HG02885 (cell line): ENCODE data around the gene AGBL5.

Source experiments
- ATAC-seq: cut with Tn5 transposase; IDR thresholded peaks from one replicate; pipeline ENCODE4 v1.9.1; 2021; ENCODE audit warnings: mild to moderate bottlenecking; ENCODE audit not compliant: unreplicated experiment, poor library complexity

AGBL5 gene

DNA sequence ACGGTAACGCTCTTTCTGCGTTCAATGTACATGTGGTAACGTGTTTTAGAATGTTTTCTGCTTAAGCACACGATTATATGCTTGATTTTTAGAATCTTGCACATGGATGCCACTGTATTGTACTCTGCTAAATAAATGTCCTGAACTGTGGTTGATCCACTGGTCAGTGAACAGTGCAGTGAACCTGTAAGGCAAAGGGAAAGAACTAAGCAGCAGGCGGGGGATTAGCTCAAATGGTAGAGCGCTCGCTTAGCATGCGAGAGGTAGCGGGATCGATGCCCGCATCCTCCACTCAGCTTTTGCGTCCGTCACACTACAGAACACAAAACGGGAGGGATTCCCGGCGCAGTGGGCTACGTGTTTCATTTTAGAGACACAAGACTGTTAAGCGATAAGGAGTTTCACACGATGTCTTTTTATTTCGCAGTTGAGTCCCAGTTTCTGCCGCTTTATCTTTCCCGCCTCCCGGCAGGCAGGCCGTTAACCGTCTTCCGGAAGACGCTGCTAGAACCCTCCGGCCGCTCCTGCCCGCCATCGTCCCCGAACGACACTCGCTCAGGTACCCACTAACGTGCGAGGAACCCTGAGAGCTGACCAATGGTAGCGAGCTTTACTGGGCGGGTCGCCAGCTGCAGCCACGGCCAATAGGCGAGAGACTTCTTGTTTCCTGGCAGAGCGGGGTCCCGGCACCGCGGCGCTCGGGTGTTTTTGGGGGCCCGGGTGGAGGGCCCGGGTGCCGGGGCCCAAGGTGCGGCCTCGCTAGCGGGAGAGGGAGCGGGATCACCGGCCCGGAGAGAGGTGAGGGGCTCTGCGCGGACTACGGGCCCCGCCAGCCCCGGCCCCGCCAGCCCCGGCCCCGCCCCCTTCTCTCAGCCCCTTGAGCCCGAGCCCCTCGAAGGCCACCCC, at the start of gene AGBL5:
AGBL5 (plus strand) TSS at position 673 of the 906 bp plus-strand sequence. CDS start 1,291 bp downstream, outside the sequence.
- peak; percentile 70 for ATAC-seq

- no peak for ATAC-seq
These were observed 49.5 kb upstream of the AGBL5 start for GRCh38 chr2:27001950-27002349.

- no peak for ATAC-seq
These were observed 48.5 kb upstream of the AGBL5 start for GRCh38 chr2:27003007-27003406.

DNA sequence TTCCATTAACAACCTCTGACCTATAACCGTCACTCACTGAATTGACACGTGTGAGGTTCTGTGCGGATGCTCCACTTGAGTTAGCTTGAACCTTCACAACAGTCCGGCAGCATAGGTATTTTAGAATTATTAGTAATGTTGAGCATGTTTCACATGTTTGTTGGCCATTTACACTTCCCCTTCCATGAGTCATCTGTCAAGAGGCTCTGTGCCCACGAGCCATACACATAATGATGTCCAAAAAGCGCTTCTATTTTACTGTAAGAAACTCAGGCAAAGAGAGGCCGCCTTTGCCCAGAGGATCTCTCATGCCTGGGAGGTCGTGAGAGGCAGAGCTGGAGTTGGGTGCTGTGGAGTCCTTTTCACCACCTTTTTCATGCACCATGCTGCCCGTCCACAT, 47.6 kb upstream of the AGBL5 start:
- ATAC-seq: no peak

GRCh38 chr2:27006602-27007415, 44.7 kb upstream of the AGBL5 start:
- no peak for ATAC-seq

GRCh38 chr2:27007416-27008374, 43.8 kb upstream of the AGBL5 start:
- no peak for ATAC-seq

DNA sequence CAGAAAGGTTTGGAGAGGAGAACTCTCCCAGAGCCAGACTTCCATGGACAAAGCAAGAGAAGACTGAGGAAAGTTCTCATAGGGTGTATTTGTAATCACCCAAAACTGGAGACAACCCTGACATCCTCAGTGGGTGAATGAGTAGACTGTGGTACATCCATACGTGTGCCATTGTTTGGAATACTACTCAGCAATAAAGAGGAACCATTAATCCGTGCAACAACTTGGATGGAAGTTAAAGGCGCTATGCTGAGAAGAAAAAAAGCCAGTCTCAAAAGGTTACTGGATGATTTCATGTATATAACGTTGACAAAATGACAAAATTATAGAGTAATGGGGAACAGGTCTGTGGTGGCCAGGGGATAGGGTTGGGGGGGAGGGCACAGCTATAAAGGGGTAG, 42.8 kb upstream of the AGBL5 start:
- ATAC-seq: no peak

GRCh38 chr2:27009083-27009482, 42.4 kb upstream of the AGBL5 start:
- ATAC-seq: no peak

DNA sequence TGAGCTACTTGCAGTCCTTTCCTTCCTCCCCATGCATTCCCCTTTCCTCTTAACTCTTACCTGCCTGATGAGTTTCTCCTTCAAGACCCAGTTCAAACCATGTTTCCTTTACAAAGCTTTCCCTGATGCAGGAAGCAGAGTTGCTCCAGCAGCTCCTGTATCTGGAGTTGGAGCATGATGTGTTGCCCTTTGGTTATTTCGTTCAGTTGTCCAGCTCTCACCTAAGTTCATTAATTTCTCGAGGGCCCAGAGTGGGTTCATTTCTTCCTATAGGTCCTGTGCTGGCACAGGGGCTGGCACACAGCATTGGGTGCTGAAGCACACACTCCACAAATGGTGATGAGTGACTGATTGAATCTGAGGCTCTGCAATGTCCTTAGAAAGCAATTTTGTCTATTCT, 41.8 kb upstream of the AGBL5 start:
- ATAC-seq: no peak

- ATAC-seq: no peak
These were observed 41.3 kb upstream of the AGBL5 start for GRCh38 chr2:27010139-27010538.

GRCh38 chr2:27013738-27014137, 37.7 kb upstream of the AGBL5 start:
- ATAC-seq: no peak

GRCh38 chr2:27014771-27015433, 36.6 kb upstream of the AGBL5 start:
- no peak for ATAC-seq

DNA sequence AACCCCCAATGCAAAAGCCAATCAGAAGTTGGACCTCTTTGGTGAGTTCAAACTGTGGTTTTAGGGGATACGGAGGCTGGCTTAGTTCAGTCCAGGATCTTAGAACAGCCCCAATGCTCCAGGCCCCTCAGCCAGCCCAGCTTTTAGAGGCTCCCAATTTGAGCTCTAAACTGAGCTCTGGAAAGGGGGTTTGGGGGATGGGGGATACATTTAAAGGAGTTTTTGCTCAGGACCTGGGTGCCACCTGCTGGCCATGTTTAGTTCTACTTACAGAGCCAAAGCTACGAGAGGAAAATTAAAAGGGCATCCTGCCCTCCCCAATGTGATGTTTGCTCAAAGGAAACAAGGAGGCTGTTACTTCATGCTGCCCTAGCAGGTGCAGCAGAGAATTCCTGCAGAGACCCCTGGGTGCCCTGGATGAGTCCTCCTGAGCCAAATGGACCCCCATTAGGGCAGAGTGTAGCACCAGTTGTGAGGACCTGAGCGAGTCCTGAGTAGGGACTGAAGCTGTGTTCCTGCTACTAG, 34.6 kb upstream of the AGBL5 start:
- ATAC-seq: no peak

DNA sequence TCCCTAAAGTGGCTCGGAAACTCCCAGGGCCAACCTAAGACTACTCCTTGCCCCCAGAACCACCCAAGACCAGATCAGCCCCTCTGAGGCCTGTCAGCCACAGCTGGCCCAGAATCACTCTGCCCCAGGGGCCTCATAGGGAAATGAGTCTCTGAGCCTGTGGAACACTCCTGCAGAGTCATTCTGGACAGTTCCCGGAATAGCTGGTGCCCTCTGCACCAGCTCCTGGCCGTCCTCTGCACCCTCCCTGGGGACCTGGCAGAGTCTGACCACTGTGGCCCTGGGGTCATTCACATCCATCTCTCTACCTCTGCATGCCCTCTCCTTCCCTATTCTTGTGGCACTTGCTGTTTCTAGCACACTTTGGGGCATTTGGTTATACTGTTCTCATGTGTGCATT, 33.3 kb upstream of the AGBL5 start:
- no peak for ATAC-seq

DNA sequence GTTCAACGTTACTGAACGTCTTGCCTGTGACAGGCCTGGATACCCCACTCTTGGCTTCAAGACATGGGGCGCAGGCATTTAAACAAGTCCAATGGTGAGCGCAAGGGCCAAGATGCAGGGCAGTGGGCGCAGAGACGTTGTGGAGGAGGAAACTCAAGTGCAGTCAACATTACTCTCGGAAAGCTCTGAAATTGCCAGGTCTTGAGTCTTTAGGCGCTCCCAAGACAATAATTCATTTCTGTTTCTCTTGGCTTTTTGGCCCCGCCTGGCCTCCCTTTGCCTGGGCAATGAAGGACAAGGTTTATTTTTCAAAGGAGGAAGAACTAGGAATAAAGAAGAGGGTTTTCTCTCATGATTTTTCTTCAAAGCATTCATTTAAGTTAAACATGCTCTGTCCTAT, 32.0 kb upstream of the AGBL5 start:
- ATAC-seq: no peak

GRCh38 chr2:27019931-27020855, 31.3 kb upstream of the AGBL5 start:
- no peak for ATAC-seq

DNA sequence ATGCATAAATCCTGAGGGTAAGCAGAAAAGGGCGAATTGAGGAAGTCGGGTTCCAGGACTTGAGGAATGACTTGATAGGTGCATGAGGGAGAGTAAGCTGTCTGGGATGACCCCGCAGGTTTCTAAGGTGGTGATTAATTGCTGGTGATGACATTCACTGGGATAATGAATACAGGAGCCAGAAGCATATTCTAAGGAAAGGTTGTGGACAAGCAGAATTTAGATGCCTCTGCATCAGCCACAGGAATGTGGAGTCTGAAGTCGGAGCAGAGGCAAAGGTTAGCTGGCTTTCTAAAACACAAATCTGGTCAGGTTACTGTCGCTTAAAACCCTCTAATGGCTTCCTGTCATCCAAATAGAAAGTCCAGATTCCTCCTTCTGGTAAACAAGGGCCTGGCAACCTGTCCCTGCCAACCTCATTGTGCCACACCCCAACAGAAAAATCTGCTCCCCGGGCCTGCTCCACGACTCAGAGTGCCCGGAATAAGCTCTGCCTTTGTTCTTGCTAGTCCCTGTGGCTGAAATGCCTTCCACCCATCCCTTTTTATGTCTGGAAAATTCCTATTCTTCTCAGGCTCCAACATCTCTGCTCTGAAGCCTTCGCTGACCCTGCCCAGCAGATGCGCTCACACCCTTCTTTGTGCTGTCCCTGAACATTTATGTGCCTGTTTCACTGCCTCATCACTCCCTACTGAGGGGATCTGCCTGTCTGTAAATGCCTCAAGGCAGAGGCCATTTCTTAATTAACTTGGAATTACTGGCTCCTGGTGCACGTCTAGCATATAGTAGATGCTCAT, 30.0 kb upstream of the AGBL5 start:
- ATAC-seq: no peak

- ATAC-seq: no peak
These were observed 27.7 kb upstream of the AGBL5 start for GRCh38 chr2:27023740-27024139.
